ENCODE measurements around the gene RPS4Y1. TPM values are rescaled to one million over a fixed set of nuclear protein-coding genes. Genes with fewer than 3 reads are reported as not detected.
A peak's percentile ranks its signal among the peaks of the same experiment; 100 is the strongest.

Gene RPS4Y1
- total and polyA plus RNA-seq, 2 of the 8 experiments (the other 6 are each of a cell fraction or from before 2014, with no cell fraction given), result 259 to 790 TPM

DNA sequence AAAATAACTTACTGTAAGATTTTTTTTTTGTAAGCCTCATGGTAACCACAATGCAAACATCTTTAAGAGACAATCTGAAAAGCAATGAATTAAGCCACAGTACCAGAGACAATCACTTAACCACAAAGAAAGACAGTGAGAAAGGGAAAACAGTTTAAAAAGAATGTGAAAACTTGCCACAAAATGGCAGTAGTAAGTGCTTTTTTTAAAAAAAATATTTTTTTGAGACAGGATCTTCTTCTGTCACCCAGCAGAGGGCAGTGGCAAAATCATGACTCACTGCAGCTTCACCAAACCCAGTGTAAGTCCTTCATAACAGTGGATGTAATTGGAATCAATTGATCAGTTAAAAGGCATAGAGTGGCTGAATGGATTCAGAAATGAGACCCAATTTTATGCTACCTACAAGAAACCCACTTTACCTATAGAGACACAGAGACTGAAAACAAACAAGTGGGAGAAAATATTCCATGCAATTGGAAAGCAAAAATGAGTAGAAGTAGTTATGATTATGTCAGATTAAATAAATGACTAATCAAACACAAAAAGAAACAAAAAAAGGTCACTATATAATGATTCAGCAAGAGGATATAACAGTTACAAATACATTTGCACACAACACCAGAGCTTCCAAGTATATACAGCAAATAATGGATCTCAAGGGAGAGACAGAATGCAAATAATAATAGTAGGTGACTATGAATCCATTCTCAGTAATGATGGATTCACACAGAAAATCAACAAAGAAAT lies 71.8 kb downstream of the RPS4Y1 start (continued):
- TF ChIP-seq NRF1 (IDR thresholded peaks at IDR 0.05; ENCODE audit: low read depth, low read length) (no peak), SIRT6 (IDR thresholded peaks at IDR 0.05; ENCODE audit: low read length) (no peak), KDM4A (IDR thresholded peaks at IDR 0.05; ENCODE audit: low read depth, low read length, severe bottlenecking) (no peak), CBX8 (IDR thresholded peaks at IDR 0.05; ENCODE audit: borderline replicate concordance, low read depth, low read length) (no peak), JUND (IDR thresholded peaks at IDR 0.05; ENCODE audit: low read length) (peak; percentile 70), POLR2AphosphoS5 (IDR thresholded peaks at IDR 0.05; ENCODE audit: low read depth, low read length) (no peak), RAD21 (IDR thresholded peaks at IDR 0.05 in 1 of 2, conservative IDR thresholded peaks at IDR 0.05 in 1 of 2; ENCODE audit: low read depth in 2 of 2, low read length in 2 of 2) (peak; percentile 25 to 44; a peak in 3 of 4 replicates), CEBPB (IDR thresholded peaks at IDR 0.05; ENCODE audit: low read depth, low read length) (no peak), RFX5 (IDR thresholded peaks at IDR 0.05; ENCODE audit: borderline replicate concordance, low read depth, low read length) (no peak), SAP30 (IDR thresholded peaks at IDR 0.05; ENCODE audit: insufficient read depth, insufficient replicate concordance, low read length) (no peak)

Small RNAs within 50 kb of the gene (small RNA-seq; reads per million reads assigned to genes)
- not detected for gene TOMM22P2 (ENCODE audit: insufficient read depth)

Other genes starting within 250 kb of the RPS4Y1 start
- gene SRY, start 53.9 kb upstream of the RPS4Y1 start, total RNA-seq (2021; fragmentation: NEBNext Ultra II Directional; extraction: Animal tissue kit (Norgen Biotek cat#: 25700)), result 4.8 and 5.9 TPM in 2 replicates
- gene SRY, start 53.9 kb upstream of the RPS4Y1 start, polyA plus RNA-seq (2011; rRNA removed), result 10.1 and 15.1 TPM in 2 replicates
- gene ZFY, start 93.8 kb downstream of the RPS4Y1 start, total RNA-seq (2021; fragmentation: NEBNext Ultra II Directional; extraction: Animal tissue kit (Norgen Biotek cat#: 25700)), result 8.9 and 9.7 TPM in 2 replicates
- gene ZFY, start 93.8 kb downstream of the RPS4Y1 start, polyA plus RNA-seq (2011; rRNA removed), result 1.1 and 1.5 TPM in 2 replicates

Measured in H1 (cell line).